Uterus (tissue), 4 donors: ENCODE data around the gene NCKAP5L. TPM values are rescaled to one million over a fixed set of nuclear protein-coding genes. Genes with fewer than 3 reads are reported as not detected.

Source experiments
- DNase-seq, 2 donors: peaks; one replicate each; pipeline ENCODE4 v3.0.0-alpha.2; 2019 to 2020
- H3K27ac ChIP-seq, 2 donors: fragments of 200-600 bp; sonication (generic); 1 replicate in 1 of 2; 2 replicates in 1 of 2; pipeline ENCODE4 v1.5.1; 2016 to 2018
- H3K27me3 ChIP-seq, 2 donors: fragments of 200-600 bp; sonication (generic); one replicate each; pipeline ENCODE4 v1.5.1; 2018 to 2019; ENCODE audit warnings: control low read depth in 1 of 2
- H3K36me3 ChIP-seq, 2 donors: fragments of 200-600 bp; sonication (generic); one replicate each; pipeline ENCODE4 v1.5.1; 2019; ENCODE audit warnings: control low read depth in 1 of 2
- H3K4me1 ChIP-seq, 2 donors: fragments of 200-600 bp; sonication (generic); one replicate each; pipeline ENCODE4 v1.5.1; 2018 to 2019; ENCODE audit warnings: control low read depth in 1 of 2
- H3K4me3 ChIP-seq, 2 donors: fragments of 200-600 bp; sonication (generic); 1 replicate in 1 of 2; 2 replicates in 1 of 2; pipeline ENCODE4 v1.5.1; 2018 to 2019; ENCODE audit warnings: mild to moderate bottlenecking in 1 of 2
- H3K9me3 ChIP-seq, 2 donors: fragments of 200-600 bp; sonication (generic); one replicate each; pipeline ENCODE4 v1.5.1; 2019; ENCODE audit warnings: control low read depth in 1 of 2
- CTCF ChIP-seq, 4 experiments: fragments of 200-600 bp in 2 of 4; fragments of 450-650 bp in 2 of 4; sonication (generic) in 2 of 4; IDR thresholded peaks; one replicate each; pipeline ENCODE4 v1.5.1; 2016 to 2019; ENCODE audit warnings: antibody characterized with exemption in 4 of 4, mild to moderate bottlenecking in 2 of 4, moderate library complexity in 1 of 4
- POLR2A ChIP-seq, 2 donors: fragments of 450-650 bp; IDR thresholded peaks; one replicate each; pipeline ENCODE4 v1.6.1; 2016; ENCODE audit warnings: antibody characterized with exemption in 2 of 2, mild to moderate bottlenecking in 1 of 2, moderate library complexity in 1 of 2
- intact Hi-C: fragments of 100-400 bp; cut with DNase I; formaldehyde crosslinking; loops from one replicate; pipeline ENCODE4 v1.15.1; 2023; ENCODE audit warnings: low total_unique reads
- total RNA-seq, 4 donors: library from RNA; depleted of rRNA in 3 of 4; stranded (reverse); fragments of >200 nt in 3 of 4; gene quantifications; one replicate each; pipeline versions ENCODE4 v1.1.0 to v1.2.4, GENCODE V29; 2014 to 2023
- donor health status: DM: yes; HTN: yes; CAD: no.

The NCKAP5L gene
- total RNA-seq, 4 donors from 2014 or later: 4.1 to 26.1 (median 11.5) TPM

DNA sequence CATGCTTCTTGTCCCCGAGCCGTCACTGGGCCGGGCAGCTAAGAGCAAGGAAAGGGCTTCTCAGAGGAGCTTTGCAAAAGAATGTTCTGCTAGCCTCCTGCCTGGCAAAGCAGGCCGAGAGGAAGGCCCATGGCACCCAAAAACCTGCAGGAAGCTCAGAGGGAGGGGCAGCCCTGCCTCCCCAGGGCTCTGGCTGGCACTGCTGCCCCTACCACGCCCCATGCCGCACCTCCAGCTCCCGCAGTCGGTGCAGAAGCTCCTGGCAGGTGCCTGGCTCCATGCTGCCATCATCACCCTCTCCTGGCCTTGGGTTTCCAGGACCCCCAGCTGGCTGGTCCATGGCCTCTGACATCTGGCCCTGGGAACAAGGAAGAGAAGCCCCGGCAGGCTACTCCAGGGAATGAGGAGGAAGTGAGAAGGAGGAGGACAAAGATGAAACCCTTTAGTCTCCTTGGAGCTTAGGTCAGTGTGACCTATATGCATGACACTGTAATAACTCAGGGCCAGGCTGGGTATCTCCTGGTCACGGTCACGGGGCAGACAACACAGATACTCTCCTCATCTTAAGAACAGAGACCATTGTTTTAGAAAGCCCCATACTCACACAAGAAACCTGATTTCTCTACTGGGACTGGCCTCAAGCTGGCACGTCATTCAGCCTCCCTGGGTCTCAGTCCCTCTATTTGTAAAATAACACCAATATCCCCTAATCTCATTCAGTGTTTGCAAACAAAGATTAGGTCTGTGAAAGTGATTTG, 24.3 kb downstream of the NCKAP5L start:
- no peaks in the 10 kb centered on the region for H3K9me3 ChIP-seq

GRCh38 chr12:49801141-49802063, 26.8 kb downstream of the NCKAP5L start:
- Histone ChIP-seq H3K36me3 (no peaks in the 10 kb centered on the region), H3K27me3 (no peaks in the 10 kb centered on the region), H3K4me1 (no peaks in the 10 kb centered on the region), H3K4me3 (no peak overlapping the region), H3K27ac (no peak overlapping the region), H3K9me3 (no peaks in the 10 kb centered on the region)
- TF ChIP-seq CTCF (IDR thresholded peaks at IDR 0.05) (no peak), POLR2A (IDR thresholded peaks at IDR 0.05) (no peak)
- no peak for DNase-seq
- intact Hi-C loops: no loop called here

More for the DNA sequence above, 24.3 kb downstream of the NCKAP5L start:
- no peak for TF ChIP-seq POLR2A (IDR thresholded peaks at IDR 0.05)
- H3K27ac ChIP-seq: no peak overlapping the region
- intact Hi-C loops: no loop called here
- no peak for DNase-seq
- H3K4me1 ChIP-seq: no peaks in the 10 kb centered on the region
- H3K27me3 ChIP-seq: no peaks in the 10 kb centered on the region
- H3K4me3 ChIP-seq: no peak overlapping the region
- H3K36me3 ChIP-seq: no peaks in the 10 kb centered on the region

GRCh38 chr12:49800421-49801140, 27.6 kb downstream of the NCKAP5L start:
- Histone ChIP-seq H3K4me3 (no peak overlapping the region), H3K36me3 (no peaks in the 10 kb centered on the region), H3K4me1 (no peaks in the 10 kb centered on the region), H3K9me3 (no peaks in the 10 kb centered on the region), H3K27me3 (no peaks in the 10 kb centered on the region), H3K27ac (no peak overlapping the region)
- TF ChIP-seq POLR2A (IDR thresholded peaks at IDR 0.05) (no peak), CTCF (IDR thresholded peaks at IDR 0.05) (no peak)
- DNase-seq: no peak
- intact Hi-C loops: no loop called here

DNA sequence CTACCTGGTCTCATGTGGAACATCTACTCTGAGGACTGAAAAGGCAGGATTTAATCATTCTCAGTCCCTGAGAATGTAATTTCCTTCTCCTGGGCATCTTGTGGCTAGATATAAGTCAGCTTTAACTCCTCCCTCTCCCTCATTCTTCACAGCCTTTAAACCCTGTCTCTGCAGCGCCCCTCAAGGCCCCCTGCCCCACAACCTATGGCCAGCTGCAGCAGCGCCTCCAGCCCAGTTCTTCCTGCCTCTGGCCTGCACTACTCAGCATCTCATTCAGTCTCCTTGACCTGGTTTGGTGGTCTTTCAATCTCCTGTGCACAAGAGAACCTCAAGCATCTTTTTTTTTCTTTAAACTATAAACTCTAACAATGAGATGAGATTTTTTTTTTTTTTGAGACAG, 29.3 kb downstream of the NCKAP5L start:
- Histone ChIP-seq H3K4me3 (no peak overlapping the region), H3K36me3 (no peaks in the 10 kb centered on the region), H3K4me1 (no peaks in the 10 kb centered on the region), H3K27ac (no peak overlapping the region), H3K27me3 (no peaks in the 10 kb centered on the region), H3K9me3 (no peaks in the 10 kb centered on the region)
- intact Hi-C loops: no loop called here
- no peak for TF ChIP-seq POLR2A (IDR thresholded peaks at IDR 0.05)
- no peak for TF ChIP-seq CTCF (IDR thresholded peaks at IDR 0.05)
- no peak for DNase-seq

GRCh38 chr12:49798248-49798647, 30.0 kb downstream of the NCKAP5L start:
- no peak overlapping the region for H3K27ac ChIP-seq
- TF ChIP-seq CTCF (IDR thresholded peaks at IDR 0.05): no peak
- TF ChIP-seq POLR2A (IDR thresholded peaks at IDR 0.05): no peak
- no peaks in the 10 kb centered on the region for H3K27me3 ChIP-seq
- no peaks in the 10 kb centered on the region for H3K36me3 ChIP-seq
- H3K4me1 ChIP-seq: no peaks in the 10 kb centered on the region
- no peaks in the 10 kb centered on the region for H3K9me3 ChIP-seq
- intact Hi-C loops: no loop called here
- no peak for DNase-seq
- H3K4me3 ChIP-seq: no peak overlapping the region
